Spleen (tissue), 7 donors: ENCODE results near the gene GAS7.

Source experiments
- CTCF ChIP-seq, 11 experiments: fragments of 200-600 bp in 7 of 11; fragments of 450-650 bp in 4 of 11; sonication (generic) in 4 of 11; IDR thresholded peaks in 8 of 11; conservative IDR thresholded peaks in 3 of 11; 1 replicate in 7 of 11; 2 replicates in 4 of 11; pipeline versions ENCODE4 v1.4.0 to v1.8.0; 2016 to 2021; ENCODE audit warnings: antibody characterized with exemption in 11 of 11, inconsistent platforms in 4 of 11, mild to moderate bottlenecking in 1 of 11
- POLR2A ChIP-seq, 3 donors: fragments of 450-650 bp; IDR thresholded peaks; one replicate each; pipeline ENCODE4 v1.5.1; 2017; ENCODE audit warnings: antibody characterized with exemption in 3 of 3, mild to moderate bottlenecking in 1 of 3
- donor health status: DM: no; HTN: no; CAD: no; lungs with moderate emphysema.
- donor health status: DM: no; HTN: no; CAD: no.
- donor health status: DM: no; HTN: no; CAD: no.

- TF ChIP-seq CTCF (IDR thresholded peaks at IDR 0.05 in 8 of 11, conservative IDR thresholded peaks at IDR 0.05 in 3 of 11) (no peak), POLR2A (IDR thresholded peaks at IDR 0.05) (no peak)
Measured at GRCh38 chr17:9887508-9887907, 310.9 kb downstream of the GAS7 start.
